DLD1 (cell line): Measurements from ENCODE around the gene TGM6.

Experiments
- in situ Hi-C: cut with HindIII; loops from 2 replicates; pipeline ENCODE4 v1.10.0; 2017; ENCODE audit warnings: low sequenced_read_pairs

Gene TGM6

DNA sequence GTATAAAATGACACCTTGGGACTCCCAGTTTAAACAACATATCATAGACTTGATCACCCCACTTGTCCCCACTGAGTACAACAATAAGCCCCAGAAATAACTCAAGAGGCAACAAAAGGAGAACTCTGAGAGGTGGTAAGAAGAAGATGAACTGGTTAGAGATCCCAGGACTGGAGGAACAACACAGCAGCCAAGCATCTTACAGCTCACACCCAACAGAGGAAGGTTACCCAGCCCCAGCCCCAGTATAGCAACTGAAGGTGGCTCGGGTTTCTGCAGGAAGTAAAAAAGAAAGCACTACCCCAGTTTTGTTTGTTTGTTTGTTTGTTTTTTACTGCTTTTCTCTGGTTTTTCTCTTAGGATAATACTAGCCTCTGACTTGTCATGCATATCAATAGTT is 17.1 kb upstream of the TGM6 start:
- in situ Hi-C loops: no loop called here

DNA sequence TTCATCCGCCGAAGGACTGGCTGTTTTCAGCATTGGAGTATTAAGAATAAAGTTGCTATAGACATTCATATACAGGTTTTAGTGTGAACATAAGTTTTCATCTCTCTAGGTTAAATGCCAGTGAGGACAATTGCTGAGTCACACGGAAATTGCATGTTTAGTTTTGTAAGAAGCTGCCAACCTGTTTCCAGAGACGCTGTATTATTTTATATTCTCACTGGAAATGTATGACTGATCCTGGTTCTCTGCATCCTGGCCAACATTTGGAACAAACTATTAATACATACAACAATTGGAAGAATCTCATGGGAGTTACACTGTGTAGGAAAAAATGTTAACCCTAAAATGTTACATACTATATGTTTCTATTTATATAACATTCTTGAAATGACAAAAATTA is 16.7 kb upstream of the TGM6 start:
- in situ Hi-C loops: no loop called here

DNA sequence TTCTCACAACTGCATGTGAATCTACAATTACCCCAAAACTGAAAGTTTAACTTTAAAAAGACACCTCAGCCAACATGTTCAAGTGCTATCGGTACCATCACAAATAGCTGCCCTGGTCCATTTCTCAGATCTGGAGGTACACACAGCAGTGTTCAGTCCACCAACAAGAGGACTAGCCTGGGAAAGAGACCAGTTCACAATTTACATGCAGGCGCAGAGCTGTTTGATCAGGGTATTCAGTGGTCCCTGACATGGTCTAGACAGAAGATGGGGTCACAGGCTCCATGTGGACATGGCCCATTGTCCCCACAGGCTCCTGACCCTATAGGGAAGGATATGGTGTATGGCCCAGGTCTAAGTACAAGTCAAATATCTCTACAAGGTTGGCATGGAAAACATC is 15.6 kb upstream of the TGM6 start:
- in situ Hi-C loops: no loop called here

DNA sequence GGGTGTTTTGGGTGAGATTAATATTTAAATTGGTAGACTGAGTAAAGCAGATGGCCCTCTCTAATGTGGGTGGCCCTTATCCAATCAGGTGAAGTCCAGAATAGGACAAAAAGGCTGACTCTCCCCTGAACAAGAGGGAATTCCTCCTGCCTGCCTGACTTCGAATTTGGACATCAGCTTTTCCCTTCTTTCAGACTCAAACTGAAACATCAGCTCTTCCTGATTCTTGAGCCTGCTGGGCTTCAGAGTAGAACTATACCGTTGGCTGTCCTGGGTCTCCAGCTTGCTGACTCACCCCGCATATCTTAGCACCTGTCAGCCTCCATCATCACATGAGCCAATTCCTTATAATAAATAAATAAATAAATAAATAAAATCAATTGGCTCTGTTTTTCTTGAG is 15.0 kb upstream of the TGM6 start:
- in situ Hi-C loops: no loop called here

DNA sequence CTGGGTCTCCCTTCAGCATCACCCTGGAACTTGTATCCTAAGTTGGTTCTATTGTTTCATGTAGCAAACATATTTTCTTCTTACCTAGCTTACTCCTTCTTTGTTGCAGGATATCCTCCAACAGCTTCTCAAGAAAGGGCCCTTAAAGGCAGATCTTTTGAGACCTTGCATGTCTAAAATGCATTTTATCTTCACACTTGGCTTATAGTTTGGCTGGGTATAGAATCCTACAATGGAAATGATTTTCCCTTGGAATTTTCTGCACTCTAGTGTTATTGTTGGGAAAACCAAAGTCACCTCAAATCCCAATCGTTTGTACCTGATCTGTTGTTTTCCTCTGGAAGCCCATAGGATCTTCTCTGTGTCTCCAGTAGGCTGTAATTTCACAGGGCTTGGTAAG is 12.1 kb upstream of the TGM6 start:
- in situ Hi-C loops: no loop called here

DNA sequence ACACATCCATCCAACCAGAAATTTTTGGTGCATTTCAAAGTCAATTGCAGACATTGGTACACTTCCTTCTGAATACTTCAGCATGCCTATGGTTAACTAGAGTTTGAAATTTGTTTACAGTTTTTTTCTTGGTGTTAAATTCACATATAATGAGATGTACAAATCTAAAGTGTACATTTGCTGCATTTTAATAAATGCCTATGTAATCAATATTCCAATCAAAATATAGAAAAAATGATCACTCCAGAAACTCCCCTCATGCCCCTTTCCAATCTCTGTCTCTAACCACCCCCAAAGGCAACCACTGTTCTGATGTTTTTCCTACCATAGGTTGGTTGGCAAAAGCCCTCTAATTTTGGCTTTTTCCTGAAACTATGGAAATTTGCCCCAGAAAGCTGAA is 7.6 kb upstream of the TGM6 start:
- in situ Hi-C loops: no loop called here

DNA sequence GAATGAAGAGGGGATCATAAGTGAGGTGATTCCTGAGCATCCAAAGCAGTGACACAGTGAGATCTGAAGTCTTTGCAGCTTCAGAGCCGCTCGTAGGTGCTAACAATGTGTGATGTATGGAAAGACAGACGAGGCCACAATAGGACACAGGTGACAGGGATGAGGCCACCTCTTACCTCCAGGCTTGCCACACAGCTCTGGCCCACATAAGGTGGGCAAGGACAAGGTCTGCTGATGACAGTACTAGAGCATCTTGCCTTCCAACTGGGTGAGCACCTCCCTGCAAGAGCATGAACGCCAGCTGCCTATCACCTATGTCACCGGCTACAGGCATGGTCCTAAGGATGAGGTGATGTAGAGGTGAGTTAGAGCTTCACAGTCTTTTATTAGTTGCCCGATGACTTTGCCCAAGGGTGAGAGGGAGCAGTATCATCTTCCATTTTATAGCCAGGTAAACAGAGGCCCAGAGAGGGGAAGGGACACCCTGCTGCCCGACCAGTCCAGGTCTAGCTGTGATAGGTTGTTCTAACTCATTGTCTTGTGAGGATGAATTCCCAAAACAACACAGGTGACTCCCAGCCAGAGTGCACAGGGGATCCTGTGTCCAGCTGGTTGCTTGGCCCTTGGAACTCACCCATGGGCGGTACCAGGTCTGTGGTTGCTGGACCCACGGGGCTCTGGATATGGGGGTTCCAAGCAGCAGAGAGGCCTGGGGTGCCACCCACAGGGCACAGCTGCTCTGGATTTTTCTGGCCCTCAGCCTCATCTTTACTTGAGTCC is 6.2 kb upstream of the TGM6 start:
- in situ Hi-C loops: no loop called here

DNA sequence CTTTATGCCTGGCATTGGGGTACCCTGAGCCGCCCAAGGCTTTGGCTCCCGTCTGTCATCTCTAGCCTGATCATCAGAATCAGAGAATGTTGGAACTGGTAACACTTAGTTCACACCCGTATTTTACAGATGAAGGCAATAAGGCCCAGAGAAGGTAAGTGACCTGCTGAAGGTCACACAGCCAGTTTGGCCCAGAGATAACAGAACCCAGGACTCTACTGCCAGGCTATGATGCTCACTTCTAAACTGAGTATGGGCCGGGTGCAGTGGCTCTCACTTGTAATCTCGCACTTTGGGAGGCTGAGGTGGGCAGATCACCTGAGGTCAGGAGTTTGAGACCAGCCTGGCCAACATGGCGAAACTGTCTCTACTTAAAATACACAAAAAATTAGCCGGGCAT is 1.8 kb upstream of the TGM6 start:
- in situ Hi-C loops: no loop called here

DNA sequence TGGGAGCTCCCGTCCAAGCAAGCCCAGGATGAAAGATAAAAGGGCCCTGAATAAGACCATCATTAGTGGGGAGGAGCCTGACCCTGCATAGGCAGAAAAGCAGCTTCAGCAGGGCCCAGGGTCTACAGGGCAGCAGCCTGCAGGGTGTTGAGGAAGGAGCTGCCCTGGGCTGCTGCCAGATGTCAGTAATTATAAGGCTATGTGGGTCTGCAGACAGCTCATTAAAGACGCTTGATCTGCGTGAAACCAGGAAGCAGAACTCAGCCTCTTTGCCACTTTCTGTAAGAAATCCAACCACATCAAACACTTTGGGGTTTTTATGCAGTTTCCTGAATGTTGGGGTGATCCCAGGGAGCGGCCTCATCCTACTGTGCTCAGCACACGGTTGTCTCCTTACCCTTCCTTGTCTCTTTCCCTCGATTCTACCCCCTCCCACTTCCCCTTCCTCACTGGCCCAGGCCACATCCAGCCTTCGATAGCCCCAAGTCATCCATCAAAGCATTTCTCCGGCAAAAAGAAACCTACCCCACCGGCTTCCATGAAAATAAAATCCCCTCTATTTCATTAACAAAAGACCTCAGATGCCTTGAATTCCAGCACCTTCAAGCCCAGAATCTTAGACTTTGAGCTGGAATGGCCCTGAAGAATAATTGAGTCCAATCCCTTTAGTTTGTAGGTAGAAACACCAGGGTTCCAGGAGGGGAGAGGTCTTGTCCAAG is 1.0 kb upstream of the TGM6 start:
- in situ Hi-C loops: no loop called here

DNA sequence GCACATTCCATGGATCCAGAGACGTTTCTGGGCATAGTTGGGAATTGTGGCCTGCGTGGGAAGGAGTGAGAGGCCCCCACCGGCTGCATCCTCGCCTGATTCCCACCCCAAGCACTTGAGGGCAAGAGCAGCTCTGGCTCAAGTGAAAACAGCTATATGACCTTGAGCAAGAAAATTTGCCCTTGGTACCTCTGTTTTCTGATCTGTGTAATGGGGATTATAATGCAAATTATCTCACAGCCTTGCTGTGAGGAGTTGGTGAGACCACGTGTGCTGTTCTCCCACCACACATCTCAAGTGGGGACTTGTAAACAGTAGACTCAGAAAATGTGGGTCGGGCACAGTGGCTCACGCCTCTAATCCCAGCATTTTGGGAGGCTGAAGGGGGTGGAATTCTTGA is 602 bp downstream of the TGM6 start:
- in situ Hi-C loops: no loop called here

DNA sequence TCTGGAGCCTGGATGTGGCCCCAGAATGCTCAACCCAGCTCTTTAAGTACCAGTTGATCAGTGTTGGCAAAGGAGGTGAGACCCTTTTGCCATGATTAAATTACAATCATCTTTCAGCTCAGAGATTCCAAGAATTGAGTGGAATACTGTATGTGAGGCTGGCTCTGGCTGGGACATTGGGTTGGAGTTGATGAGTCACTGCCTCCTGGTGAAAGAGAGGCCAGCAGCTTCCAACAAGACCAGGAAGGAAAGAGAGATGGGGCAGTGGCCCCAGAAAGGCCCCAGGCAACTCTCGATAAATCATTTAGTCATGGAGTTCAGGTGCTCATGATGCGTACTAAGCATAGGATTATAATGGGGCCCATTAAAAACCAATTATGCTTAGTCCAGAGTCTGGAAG is 2.1 kb downstream of the TGM6 start:
- in situ Hi-C loops: no loop called here

DNA sequence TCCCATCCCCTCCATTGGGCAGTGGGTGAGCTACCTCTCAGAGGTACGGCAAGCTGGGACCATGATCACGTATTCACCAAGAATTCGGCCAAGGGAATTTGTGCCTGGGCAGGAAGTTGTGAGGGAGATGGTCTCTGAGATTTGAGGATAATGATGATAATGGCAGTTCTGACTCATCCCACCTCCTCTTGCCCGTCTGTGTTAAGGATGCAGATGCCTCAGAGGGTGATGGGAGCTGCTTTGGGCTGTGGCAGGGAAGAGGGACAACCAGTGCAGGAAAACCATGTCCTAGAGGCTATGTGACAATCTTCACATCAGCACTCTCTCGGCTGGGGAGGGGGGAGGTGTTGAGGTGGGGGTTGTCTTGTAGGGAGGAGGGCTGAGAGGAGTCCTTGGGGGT is 4.3 kb downstream of the TGM6 start:
- in situ Hi-C loops: no loop called here

DNA sequence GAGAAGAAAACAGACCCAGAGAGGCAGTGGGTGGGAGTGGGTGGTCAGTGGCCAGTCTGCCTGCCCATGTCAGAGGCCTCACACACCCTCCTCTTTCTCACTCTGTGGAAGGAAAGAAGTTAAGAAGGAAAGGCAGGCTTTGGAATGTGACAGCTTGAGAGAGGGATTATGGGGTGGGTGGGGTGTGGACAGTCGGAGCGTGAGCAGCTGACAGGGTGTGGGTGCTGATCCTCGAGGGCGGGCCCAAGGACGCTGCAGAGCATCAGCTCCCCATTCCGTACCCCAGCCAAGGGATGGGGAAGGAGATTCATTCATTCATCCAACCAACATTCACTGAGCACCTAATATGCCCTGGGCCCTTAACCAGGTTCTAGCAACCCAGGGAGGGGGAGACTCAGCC is 4.8 kb downstream of the TGM6 start:
- in situ Hi-C loops: no loop called here

DNA sequence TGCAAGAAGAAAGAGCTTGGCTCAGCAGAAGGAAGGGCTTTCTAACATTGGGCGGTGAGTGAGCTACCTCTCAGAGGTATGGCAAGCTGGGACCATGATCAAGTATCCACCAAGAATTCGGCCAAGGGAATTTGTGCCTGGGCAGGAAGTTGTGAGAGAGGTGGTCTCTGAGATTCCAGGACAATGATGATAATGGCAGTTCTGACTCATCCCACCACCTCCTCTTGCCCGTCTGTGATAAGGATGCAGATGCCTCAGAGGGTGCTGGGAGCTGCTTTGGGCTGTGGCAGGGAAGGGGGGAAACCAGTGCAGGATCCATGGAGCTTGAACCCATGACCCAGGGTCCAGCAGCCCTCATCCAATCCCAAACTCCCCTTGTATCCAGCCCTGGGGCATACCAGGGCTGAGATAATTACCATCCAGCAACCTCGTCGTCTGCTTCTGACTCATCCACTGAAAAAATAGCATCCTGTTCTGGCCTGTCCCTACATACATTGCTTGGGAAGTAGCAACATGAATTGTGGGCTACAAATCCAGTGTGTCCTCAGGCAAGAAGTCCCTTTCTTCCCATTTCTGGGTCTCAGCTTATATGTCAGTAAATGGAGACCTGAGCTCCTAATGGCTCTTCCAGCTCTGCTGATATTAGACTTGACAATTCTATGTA is 5.9 kb downstream of the TGM6 start:
- in situ Hi-C loops: no loop called here

DNA sequence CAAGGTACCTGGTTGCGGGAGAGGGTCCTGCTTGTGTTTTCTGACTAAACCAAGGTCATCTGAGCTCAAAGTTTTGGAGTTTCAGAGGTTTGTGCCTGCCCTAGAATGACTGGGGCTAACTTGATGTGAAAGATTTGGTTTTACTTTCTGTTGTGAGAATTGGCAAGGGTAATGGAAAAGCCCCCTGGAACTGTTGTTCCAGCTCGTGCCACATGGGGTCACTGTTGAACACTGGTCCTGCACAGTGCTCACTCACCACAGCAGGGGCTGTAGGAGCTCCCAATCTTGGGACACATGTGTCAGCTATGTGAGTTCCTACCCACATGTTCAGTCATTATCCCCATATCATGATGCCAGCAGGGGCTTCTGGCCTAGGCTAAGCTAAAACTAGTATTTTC is 6.5 kb downstream of the TGM6 start:
- in situ Hi-C loops: no loop called here

DNA sequence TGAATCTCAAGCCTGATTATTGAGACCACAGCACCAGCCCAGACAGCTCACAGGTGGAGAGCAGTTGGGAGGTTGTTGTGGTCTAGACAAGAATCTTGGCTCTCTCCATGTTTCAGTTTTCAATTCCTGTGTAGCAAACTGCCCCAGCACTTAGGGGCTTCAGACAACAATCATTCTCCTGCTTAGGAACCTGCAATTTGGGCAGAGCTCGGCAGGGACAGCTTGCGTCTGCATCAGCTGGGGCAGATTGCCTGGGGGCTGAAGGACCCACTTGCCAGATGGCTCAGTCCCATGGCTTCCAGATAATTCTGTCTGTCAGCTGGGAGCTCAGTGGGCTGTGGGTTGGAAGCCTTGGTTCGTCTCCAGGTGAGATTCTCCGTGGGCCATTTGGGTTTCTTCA is 6.9 kb downstream of the TGM6 start:
- in situ Hi-C loops: no loop called here

DNA sequence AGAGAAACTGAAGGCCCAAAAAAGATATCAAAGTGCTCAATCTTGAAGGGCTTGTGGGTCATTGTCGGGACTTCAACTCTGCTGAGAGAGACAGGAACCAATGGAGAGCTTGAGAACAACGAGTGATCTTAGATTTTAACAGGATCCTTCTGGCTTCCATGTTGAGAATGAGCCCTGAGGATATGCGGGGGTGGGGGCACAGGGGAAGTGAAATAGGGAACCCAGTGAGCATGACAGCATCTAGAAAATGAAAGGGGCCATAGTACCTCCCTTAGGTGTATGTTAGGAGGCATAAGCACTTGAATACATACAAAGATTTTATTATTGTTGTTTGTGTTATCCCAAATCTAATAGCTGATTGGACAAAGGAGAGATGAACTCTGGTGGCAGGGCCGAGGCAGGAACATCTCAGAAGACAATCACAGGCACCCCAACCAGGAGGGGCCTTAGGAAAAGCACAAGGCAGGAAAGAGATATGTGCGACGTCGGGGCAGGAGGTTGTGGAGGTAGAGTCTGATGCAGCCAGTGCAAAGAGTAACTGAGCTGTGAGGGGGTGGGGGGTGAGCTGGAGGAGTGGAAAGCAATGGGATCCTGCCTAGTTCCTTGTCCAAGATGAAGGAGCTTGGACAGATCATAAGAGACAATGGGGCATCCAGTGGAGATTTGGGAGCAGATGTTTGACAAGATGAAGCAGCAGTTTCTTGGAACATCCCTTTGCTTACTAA is 10.4 kb downstream of the TGM6 start:
- in situ Hi-C loops: no loop called here

DNA sequence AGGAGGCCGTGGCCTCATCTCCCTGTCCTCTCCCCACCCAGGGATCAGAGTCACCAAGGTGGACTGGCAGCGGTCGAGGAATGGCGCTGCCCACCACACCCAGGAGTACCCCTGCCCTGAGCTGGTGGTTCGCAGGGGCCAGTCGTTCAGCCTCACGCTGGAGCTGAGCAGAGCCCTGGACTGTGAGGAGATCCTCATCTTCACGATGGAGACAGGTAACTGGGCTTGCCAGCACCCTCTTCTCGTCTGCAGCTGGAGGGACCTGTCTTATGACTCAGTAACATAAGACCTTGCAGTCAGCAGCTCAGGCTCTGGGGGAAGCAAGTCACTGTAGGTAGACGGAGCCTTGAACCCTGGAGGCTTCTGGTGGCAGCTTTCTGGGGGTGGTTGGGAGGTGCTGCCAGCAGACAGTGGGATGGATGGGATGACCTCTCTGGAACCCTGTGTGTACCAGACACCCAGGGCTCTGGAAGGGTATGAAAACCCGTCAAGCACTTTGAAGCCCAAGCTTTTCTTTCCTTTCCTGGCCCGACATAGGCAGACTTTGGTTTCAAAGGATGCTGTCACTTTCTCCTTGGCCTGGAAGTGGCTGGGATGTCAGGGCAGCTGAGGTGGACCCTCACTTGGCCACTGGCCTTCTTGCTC is 13.8 kb downstream of the TGM6 start:
- in situ Hi-C loops: no loop called here

DNA sequence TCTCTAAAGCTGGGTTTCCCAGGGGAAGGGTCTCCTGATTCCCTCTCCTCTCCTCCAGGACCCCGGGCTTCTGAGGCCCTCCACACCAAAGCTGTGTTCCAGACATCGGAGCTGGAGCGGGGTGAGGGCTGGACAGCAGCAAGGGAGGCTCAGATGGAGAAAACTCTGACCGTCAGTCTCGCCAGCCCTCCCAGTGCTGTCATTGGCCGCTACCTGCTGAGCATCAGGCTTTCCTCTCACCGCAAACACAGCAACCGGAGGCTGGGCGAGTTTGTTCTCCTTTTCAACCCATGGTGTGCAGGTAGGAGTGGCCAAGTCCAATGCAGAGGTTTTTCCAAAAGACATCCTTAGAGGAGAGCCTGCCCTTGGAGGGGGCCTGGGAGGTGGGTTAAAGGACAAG is 14.4 kb downstream of the TGM6 start:
- in situ Hi-C loops: no loop called here

DNA sequence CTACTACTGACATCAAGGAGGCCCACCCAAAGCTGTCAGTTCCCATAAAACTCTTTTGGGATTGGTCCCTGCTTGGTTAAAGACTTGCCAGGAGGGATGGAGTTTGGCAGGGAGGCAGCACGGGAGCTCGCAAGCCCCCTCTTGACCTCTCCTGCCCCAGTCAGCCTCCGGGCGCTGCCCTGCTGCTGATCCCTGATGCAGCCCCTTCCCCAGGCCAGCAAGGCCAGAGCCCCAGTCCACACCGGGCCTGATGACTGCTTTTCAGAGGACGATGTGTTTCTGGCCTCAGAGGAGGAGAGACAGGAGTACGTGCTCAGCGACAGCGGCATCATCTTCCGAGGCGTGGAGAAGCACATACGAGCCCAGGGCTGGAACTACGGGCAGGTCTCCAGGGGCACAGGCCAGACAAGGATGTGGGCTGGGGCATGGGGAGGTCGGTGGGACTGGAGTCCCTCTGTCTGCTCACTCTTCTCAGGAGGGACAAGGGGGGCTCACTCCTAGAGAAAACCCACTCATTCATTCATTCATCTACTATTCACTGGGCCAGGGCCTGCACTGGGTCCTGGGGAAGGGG is 15.6 kb downstream of the TGM6 start:
- in situ Hi-C loops: no loop called here

DNA sequence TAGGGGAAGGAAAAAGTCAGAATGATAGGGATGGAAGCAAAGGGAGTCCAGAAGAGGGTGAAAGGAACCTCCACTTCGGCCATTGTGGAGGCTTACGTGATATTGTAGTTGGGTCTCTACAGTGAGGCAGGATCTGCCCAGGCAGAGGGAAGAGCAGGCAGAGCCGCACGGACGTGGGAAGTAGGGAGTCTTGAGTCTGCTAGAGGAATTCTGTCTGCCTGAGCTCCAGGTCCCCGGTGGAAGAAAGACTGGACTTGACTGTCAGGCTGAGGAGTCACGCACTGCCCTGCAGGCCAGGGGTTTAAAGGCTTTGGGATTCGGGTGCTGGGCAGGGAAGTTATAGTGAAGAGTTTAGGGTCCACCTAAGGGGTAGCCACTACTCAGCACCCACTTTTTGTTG is 16.4 kb downstream of the TGM6 start:
- in situ Hi-C loops: no loop called here
